NCI-H1417 treated with DMSO at 0.1 percent for 48 hours (cell line): ENCODE results near the gene SMIM28.

Experiments
- DNase-seq: peaks from one replicate; lab custom pipeline; 2025; lab: John Stamatoyannopoulos, UW

The SMIM28 gene

GRCh38 chr6:138374230-138374629 lies 3.5 kb upstream of the SMIM28 start:
- DNase-seq: no peak

- DNase-seq: no peak
Measured at GRCh38 chr6:138374815-138375214, 2.9 kb upstream of the SMIM28 start.

DNA sequence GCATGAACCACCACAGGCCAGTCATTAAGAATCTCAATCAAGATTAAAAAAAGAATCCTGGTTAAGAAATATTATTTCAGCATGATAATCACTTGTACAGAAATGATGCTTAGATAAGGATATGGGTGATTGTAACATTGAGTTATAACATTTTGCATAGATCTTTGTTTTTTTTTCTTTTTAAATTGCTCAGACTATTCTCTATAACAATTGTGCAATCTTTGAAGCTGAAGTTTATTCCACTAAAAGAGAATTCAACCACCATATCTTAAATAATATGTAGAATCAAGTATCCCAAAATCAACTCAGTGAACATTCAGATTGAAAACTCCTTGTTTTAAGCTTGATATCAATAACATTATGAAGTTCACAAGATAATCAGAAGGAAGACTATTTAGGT lies 663 bp upstream of the SMIM28 start:
- no peak for DNase-seq

DNA sequence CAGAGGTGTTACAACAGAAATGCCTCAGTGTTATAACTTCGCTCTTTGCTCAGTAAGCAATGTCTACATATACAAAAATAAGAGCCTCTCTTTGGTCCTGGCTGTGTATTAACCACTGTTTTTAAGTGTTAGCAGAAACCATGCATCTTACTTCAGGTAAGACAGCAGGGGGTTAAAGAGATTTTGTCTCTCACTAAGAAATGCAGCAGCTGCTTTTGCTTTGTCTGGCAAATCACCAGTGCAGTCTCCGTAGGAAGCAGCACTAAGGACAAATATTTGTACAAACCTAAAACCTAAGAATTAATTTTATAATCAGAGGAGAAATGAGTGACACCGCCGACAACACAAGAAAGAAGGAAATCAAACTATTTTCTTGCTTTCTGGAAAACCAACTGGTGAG lies 758 bp downstream of the SMIM28 start:
- no peak for DNase-seq

DNA sequence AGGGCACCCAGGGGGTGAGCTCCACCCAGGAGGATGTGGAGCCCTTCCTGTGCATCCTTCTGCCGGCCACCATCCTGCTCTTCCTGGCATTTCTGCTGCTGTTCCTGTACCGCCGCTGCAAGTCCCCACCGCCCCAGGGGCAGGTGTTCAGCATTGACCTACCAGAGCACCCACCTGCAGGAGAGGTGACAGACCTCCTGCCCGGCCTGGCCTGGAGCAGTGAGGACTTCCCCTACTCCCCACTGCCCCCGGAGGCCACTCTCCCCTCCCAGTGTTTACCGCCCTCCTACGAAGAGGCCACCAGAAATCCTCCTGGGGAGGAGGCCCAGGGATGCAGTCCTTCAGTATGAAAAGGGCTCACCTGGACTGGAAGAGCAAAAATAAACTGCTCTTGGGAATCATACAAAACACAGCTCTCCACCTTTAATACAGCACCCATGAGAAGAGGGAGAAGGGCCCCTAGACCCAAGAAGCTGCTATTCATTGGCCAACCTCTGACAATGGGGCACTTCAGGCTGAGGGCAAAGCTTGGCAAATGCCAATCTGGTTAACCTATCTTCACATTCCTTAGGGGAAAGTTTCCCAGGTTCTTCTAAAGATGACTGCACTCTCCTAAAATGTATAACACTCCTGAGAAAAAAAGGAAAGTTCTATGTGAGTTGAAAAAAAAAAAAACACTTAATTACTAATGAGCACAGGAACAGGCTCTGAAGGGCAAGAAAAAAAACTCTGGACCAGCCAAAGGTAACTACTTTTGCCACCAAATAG lies 5.0 kb downstream of the SMIM28 start:
- no peak for DNase-seq

GRCh38 chr6:138383776-138384175 lies 6.1 kb downstream of the SMIM28 start:
- DNase-seq: no peak

GRCh38 chr6:138386897-138387296 lies 9.2 kb downstream of the SMIM28 start:
- DNase-seq: no peak

- DNase-seq: peak; percentile 61
Measured at GRCh38 chr6:138387577-138388368, 10.1 kb downstream of the SMIM28 start.

- DNase-seq: no peak
Measured at GRCh38 chr6:138389551-138389950, 11.8 kb downstream of the SMIM28 start.

- no peak for DNase-seq
Measured at GRCh38 chr6:138393871-138394783, 16.4 kb downstream of the SMIM28 start.

GRCh38 chr6:138396709-138397108 lies 19.0 kb downstream of the SMIM28 start:
- no peak for DNase-seq

- DNase-seq: no peak
Measured at GRCh38 chr6:138397128-138398122, 19.7 kb downstream of the SMIM28 start.

GRCh38 chr6:138400326-138400725 lies 22.6 kb downstream of the SMIM28 start:
- DNase-seq: no peak

DNA sequence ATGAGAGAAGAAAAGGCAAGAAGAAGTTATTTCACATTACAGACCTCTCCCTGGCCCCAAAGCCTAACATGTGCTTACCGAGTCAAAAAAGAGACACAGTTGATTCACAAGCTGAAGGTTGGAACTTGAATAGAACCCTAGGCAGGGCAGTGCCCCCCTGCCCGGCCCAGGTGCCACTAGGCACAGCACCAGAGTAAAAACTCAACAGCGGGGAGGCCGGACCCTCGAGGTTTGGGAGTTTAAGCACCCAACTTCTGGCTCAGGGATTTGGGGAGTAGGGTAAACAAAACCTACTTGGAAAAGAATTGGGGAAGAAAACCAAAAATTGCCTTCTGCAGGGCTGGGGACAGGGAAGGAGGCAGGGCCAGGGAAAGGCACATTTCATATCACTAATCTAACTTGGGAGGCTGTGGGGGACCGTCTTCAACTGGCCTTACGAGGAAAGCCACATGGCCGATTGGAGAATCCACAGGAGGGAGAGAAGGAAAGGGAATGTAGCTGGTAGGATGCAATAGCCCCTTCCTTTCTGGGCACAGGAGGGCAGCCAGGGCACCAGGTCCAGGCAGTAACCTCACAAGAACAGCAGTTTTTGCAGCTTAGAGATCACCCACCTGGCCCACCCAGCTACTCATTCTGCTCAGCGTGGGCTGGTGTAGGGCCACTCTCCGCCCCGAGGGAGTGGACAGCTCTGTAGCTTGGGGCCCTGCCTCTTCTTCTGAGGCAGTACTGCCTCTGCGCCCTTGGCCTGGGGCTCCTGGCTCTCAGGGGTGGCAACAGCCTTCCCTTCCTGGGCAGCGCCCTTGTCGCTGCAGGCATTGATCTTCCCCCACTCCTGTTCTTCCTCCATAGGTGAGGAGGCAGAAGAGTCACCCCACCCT lies 24.5 kb downstream of the SMIM28 start:
- DNase-seq: no peak

DNA sequence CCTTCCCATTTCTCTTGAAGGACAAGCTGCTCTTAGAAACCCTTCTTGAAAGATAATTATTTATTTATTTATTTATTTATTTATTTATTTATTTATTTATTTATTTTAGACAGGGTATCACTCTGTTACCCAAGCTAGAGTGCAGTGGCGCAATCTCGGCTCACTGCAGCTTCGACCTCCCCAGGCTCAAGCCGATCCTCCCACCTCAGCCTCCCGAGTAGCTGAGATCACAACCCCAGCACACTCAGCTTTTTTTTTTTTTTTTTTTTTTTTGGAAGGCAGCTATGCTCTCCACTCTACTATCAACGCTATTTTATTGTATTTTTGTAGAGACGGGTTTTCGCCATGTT lies 25.1 kb downstream of the SMIM28 start:
- DNase-seq: no peak

GRCh38 chr6:138403324-138403800 lies 25.7 kb downstream of the SMIM28 start:
- no peak for DNase-seq

- peak; percentile 85 for DNase-seq
Measured at GRCh38 chr6:138403801-138404665, 26.3 kb downstream of the SMIM28 start, which contains the start of gene HEBP2. HEBP2 (plus strand) TSS chr6:138404223; CDS start chr6:138404496, 273 bp downstream.

DNA sequence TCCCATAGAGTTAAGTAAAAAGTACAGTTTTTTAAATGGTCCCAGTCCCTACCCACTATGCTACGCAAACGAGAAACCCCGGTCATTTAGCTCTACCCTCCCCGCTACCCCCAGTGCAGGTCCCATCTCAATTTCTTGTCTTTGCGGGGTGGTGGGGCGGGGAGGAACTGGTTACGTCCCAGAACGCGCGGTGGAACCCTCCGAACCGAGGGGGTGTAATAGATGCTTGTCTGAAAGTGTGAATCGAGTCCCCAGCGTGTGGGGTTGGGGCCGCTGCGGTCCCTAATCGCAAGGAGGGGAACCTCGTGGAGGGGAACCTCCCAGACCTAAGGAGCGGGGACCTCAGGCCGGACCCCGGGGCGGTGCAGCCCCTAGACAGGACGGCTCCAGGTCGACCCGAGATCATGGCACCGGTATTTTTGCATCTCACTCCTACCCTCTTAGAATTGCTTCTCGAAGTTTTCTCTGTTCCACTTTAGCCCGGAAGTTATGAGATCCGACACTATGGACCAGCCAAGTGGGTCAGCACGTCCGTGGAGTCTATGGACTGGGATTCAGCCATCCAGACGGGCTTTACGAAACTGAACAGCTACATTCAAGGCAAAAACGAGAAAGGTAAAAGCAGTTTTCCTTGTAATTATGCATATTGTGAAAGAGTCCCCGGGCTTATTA lies 27.1 kb downstream of the SMIM28 start:
- no peak for DNase-seq
